Kidney capillary endothelial cell (primary cell): ENCODE results near the gene PCBP4.

ENCODE experiments used
- DNase-seq: peaks from one replicate; pipeline ENCODE4 v3.0.0-alpha.2; 2018; ENCODE audit warnings: low spot score

Gene PCBP4

DNA sequence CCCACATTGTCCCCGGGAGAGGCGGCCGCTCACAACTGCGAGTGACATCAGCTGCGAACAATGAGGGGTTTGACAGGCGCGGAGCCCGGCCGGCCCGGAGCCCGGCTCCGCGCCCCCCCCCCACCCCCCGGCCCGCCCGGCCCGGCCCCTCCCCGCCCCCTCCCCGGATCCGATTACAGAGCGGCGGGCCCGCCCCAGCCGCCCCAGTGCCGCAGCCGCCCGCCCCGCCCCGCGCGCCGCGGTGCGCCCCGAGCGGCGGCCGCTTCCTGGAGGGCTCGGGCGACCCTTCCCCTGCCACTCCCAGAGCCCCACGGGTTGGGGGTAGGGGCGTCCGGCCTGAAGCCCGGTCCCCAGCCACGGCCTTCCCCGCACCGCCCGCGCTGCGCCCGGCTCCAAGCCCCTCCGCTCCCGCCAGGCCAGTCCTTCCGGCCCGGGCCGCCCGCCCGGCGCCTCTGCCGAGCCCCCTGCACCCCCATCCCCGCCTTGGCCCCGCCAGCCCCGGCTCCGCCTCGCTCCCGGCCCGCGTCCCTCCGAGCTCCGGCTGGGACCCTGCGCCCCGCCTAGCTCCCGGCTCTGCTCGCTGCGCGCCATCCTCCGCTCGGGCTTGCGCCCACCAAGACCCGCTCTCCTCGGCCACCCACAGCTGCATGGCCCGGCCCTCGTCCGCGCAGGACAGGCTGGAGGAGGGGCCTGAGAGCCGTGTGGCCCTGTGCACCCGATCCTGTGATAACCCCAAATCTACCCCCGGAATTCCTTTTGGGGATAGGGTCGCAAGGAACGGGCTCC, at the start of gene PCBP4:
PCBP4 (minus strand) TSS at position 71 of the 786 bp plus-strand sequence. CDS start 6,214 bp downstream, outside the sequence.
- DNase-seq = peak; percentile 26

GRCh38 chr3:52015438-52016228, 48.4 kb upstream of the PCBP4 start:
- DNase-seq = no peak

DNA sequence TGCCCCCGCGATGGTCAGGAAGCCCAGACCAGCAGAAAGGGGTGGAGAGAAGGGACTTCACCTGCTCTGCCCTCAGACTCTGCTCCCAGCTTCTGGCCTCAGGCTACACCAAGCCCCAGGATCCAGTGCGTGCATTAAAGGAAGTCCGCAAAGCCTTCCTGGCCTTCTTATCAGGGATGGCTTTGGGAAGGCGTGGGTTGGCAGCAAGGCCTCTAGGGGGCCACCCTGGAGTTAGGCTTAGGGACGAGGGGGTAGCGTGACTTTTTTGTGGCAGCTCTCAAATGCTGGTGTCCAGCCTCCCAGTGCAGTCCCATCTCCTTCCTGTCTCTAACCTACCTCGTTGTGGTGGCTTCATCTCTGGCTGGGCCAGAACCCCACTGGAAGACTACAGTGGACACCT, 47.4 kb upstream of the PCBP4 start:
- no peak for DNase-seq

DNA sequence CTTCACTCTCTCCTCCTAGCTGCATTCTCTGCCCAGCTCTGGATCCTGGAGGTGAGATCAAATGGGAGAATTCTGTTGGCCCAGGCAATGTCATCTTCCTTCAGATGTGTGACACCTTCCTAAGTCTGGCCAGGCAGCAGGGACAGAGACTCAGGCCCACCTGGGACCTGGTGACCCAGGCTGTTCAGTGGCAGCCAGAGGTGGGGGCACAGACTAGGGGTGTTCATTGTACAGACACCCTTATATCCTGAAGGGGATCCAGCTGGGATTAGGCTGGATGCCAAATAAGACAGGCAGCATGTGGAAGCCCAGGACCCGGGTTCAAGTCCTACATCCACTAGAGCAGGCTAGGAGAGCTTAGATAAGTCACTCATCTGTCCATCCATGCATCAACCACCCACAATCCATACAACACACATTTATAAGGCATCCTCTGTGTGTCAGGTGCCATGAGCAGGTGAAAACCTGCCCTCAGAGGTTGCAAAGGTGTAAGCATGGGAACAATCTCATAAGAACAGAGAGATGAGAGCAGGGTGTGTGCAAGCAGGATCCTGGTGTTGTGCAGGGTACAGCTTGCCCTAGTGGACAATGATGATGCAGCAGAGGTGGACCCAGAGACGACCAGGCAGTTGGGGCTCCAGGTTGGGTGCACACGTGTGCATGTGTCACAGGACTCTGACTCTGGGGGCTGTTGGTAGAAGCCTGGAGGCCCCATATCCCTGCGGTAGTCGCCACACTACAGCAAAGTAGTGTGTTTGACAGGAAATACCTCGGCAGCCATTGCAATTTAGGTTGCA, 46.7 kb upstream of the PCBP4 start:
- no peak for DNase-seq

DNA sequence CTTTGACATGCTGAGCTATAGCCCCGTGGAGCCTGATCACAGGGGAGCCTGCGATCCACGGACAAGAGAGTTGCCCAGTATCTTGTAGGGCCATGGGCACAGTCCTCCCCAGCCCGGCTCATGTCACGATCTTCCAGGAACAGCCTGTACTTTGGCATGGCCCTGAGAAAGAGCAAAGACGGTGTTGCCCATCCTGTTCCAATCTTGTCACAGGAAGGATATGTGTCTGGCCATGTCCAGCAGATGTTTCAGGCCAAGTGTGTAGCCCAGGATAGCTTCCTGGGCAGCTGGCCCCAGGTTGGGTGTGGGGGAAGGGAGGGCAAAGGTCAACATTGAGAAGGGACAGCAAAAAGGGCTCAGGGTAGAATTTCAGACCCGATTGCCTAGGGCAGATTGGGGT, 45.4 kb upstream of the PCBP4 start:
- no peak for DNase-seq

- no peak for DNase-seq
Observed at GRCh38 chr3:52010431-52010830, 43.2 kb upstream of the PCBP4 start.

GRCh38 chr3:52007291-52007690, 40.0 kb upstream of the PCBP4 start:
- DNase-seq = no peak

DNA sequence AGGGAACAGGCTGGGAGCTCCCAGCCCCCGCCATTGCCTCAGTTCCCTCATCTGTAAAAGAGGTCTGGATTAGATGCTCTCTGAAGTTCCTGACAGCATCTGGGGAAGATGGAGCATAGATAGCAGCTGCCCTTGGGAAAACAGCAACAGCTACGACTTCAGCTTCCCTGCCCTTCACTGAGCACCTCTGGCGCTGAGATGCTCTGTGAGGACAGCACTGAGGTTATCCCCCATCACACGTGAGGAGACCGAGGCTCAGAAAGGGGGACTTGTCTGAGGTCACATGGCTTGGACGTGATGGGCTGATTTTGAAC, 39.5 kb upstream of the PCBP4 start:
- no peak for DNase-seq

- no peak for DNase-seq
Observed at GRCh38 chr3:52006017-52006819, 39.0 kb upstream of the PCBP4 start.

GRCh38 chr3:52005571-52005986, 38.3 kb upstream of the PCBP4 start:
- no peak for DNase-seq

GRCh38 chr3:52004906-52005395, 37.7 kb upstream of the PCBP4 start:
- no peak for DNase-seq

GRCh38 chr3:52004163-52004787, 37.0 kb upstream of the PCBP4 start:
- no peak for DNase-seq

GRCh38 chr3:52002748-52003147, 35.5 kb upstream of the PCBP4 start:
- DNase-seq = no peak

GRCh38 chr3:52001443-52001974, 34.3 kb upstream of the PCBP4 start:
- DNase-seq = no peak

- no peak for DNase-seq
Observed at GRCh38 chr3:51999846-52000245, 32.6 kb upstream of the PCBP4 start.

DNA sequence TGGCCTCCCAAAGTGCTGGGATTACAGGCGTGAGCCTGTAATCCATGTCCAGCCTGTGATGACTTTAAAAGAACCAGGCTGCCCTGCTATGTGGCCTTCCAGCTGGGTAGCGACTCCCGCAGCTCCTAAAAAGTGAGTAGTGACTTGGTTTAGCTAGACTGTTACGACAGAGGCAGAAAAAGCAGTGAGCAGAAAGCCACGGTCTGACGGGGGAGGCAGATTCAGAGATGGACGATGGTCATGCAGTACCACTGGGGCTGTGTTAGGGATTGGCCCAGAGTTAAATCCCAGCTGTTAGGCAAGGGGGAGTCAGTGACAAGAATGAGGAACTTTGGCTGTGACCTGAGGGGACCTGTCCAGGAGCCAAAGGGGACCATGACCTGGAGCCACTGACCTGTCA, 31.5 kb upstream of the PCBP4 start:
- DNase-seq = no peak

DNA sequence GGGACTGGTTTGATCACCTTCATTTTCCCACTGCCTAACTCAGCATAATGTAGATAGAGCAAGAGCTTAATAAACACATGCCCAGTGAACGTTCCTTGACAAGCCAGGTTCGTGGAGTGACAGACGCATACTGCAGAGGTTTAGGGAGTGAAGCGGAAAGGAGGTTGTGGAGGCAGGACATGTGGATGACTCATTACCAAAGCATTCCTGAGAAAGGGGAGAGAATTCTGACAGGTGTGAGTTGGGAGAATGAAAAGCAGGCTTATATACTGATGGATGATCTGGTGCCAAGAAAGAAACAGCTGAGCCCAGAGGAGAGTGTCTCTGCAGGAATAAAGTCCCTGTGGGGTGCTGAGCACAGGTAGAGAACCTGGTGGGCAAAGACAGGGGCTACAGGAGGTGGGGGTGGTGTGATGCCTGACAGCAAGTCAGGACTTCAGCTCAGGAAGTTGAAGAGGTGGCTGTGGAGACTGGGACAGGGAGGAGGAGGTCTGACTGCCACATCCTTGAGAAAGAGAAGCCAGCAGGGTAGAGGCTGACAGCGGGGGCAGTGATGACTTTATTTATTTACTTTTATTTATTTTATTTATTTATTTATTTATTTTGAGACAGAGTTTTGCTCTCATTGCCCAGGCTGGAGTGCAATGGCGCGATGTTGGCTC, 30.8 kb upstream of the PCBP4 start:
- DNase-seq = no peak

- DNase-seq = no peak
Observed at GRCh38 chr3:51997172-51997571, 29.9 kb upstream of the PCBP4 start.

- peak; percentile 94 for DNase-seq
Observed at GRCh38 chr3:51995346-51996163, 28.3 kb upstream of the PCBP4 start, which contains the start of gene RPL29. Gene RPL29 (minus strand): TSS chr3:51995895. CDS start chr3:51995461, 434 bp downstream.
